ENCODE results near the gene HECW1.

The HECW1 gene

DNA sequence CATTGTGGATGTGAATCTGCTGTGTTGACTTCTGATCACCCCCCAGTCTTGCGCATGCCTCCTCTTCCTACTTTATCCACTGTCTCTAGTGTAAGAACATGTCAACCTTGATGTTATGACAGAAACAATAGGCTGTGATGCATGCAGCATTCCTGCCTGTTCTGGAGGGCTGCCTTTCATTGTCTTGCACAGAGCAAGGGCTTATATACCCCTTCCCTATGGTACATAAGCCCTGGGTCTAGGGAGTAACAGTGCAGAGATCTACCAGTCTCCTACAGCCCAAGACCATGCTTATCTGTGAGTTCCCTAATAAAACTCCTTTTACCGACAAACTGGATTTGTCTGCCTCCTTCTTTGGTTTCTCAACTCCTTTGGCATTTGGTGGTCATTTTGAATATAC lies 293.5 kb downstream of the HECW1 start:
- no peak overlapping the region for H3K4me3 ChIP-seq (ENCODE audit: low read depth, low read length)

- no peak overlapping the region for H3K4me3 ChIP-seq (ENCODE audit: low read depth, low read length)
Observed at GRCh38 chr7:43406961-43407360, 294.5 kb downstream of the HECW1 start.

DNA sequence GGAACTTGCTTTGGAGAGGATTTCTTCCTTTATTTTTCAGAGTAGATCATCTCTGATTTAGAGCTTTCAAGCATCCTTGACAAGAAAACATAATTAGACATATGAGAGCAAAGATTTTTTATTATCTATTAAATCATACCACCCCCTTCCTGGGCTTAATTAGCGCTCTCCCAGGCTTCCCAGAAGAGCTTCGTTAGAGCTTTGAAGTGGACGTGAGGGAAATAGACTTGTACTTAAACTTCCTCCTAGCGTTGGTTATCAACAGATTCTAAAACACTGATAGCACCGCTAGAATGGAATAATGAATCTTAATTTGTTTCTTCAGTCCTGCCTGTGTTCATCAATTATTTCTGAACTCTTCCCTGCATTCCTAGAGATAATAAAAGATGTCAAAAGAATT lies 296.5 kb downstream of the HECW1 start:
- no peak overlapping the region for H3K4me3 ChIP-seq (ENCODE audit: low read depth, low read length)

- no peak overlapping the region for H3K4me3 ChIP-seq (ENCODE audit: low read depth, low read length)
Observed at GRCh38 chr7:43417455-43417854, 305.0 kb downstream of the HECW1 start.

- H3K4me3 ChIP-seq (ENCODE audit: low read depth, low read length) = no peak overlapping the region
Observed at GRCh38 chr7:43430411-43430810, 318.0 kb downstream of the HECW1 start.

- no peak overlapping the region for H3K4me3 ChIP-seq (ENCODE audit: low read depth, low read length)
Observed at GRCh38 chr7:43431020-43431595, 318.7 kb downstream of the HECW1 start.

DNA sequence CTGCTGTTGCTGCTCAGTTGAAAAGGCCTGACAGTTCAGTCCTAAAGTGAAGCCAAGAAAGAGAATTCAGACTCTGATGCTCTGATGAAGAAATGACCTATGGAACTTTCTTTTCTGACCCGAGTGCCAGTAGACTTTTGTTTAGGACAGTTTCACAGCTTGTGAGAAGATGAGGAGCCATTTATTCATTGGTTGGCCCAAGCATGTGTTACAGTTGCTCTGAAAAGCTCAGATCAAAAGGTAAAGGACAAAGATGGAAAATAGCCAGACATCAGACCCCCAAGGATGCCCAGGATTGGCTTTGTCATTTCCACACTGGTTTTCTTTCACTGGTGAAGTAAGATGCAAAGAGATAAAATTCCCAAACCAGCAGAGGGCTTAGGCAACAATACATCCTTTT lies 321.2 kb downstream of the HECW1 start:
- no peak overlapping the region for H3K4me3 ChIP-seq (ENCODE audit: low read depth, low read length)

GRCh38 chr7:43437001-43437400 lies 324.6 kb downstream of the HECW1 start:
- no peak overlapping the region for H3K4me3 ChIP-seq (ENCODE audit: low read depth, low read length)

- H3K4me3 ChIP-seq (ENCODE audit: low read depth, low read length) = no peak overlapping the region
Observed at GRCh38 chr7:43438897-43439479, 326.5 kb downstream of the HECW1 start.

DNA sequence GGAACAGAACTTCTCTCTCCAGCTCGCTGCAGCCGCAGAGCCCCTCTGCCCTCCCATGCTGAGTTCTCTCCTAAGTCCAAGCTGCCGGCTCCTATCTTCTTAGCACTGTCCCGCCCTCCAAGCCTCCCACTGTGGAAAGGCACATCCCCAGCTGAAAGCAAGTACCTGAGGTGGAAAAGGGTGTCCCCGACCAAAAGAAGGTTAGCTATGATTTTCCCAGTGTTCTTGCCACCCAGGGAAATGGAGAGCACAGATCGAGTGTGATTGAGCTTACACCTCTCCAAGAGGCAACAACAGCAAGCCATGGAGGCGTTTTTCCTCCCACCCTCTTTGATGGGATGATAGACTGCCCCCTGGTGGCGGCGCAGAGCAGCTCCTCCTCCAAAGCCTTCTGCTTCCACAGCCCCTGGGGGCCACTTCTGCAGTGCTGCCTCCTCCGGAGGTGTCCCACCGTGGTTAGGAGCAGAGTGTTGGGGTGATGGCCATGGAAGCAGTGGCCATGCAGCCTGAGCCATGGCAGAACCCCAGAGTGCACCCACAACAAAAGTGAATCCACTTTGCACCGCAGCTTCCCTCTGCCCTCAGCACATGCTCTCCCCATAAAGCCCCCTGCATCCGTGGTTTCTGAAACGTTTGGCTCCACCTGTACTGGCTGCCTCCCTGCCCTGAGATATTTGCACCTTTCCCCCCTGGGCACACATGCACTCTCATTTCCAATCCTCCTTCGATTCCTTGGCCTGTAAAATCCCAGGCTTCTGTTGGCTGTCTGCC lies 327.4 kb downstream of the HECW1 start:
- no peak overlapping the region for H3K4me3 ChIP-seq (ENCODE audit: low read depth, low read length)

GRCh38 chr7:43441231-43442130 lies 329.0 kb downstream of the HECW1 start:
- no peak overlapping the region for H3K4me3 ChIP-seq (ENCODE audit: low read depth, low read length)

GRCh38 chr7:43443381-43443780 lies 330.9 kb downstream of the HECW1 start:
- no peak overlapping the region for H3K4me3 ChIP-seq (ENCODE audit: low read depth, low read length)

DNA sequence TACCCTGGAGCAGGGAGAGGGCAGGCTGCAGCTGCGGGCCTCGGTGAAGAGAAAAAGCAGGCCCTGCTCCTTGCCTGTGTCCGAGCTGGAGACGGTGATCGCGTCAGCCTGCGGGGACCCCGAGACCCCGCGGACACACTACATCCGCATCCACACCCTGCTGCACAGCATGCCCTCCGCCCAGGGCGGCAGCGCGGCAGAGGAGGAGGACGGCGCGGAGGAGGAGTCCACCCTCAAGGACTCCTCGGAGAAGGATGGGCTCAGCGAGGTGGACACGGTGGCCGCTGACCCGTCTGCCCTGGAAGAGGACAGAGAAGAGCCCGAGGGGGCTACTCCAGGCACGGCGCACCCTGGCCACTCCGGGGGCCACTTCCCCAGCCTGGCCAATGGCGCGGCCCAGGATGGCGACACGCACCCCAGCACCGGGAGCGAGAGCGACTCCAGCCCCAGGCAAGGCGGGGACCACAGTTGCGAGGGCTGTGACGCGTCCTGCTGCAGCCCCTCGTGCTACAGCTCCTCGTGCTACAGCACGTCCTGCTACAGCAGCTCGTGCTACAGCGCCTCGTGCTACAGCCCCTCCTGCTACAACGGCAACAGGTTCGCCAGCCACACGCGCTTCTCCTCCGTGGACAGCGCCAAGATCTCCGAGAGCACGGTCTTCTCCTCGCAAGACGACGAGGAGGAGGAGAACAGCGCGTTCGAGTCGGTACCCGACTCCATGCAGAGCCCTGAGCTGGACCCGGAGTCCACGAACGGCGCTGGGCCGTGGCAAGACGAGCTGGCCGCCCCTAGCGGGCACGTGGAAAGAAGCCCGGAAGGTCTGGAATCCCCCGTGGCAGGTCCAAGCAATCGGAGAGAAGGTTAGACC lies 332.5 kb downstream of the HECW1 start:
- no peak overlapping the region for H3K4me3 ChIP-seq (ENCODE audit: low read depth, low read length)

DNA sequence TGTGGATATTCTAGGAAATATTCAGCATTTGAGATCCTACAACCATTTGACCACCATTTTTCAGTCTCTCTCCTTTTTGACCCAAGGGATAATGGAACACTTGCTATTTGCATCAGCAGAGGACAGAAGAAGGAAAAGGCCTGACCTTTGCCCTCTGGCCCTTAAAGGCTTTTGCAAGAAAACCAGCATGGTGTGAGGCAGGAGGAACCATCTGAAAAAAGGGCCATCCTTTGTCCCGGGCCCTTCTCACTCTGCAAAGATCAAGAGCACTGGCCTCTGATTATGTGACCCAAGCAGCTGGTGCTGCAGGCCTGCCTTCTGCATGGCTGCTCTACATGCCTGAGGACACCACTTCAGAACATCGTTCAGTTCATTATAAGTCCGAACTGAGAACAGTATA lies 337.1 kb downstream of the HECW1 start:
- H3K4me3 ChIP-seq (ENCODE audit: low read depth, low read length) = no peak overlapping the region

- no peak overlapping the region for H3K4me3 ChIP-seq (ENCODE audit: low read depth, low read length)
Observed at GRCh38 chr7:43450894-43451293, 338.4 kb downstream of the HECW1 start.

- no peak overlapping the region for H3K4me3 ChIP-seq (ENCODE audit: low read depth, low read length)
Observed at GRCh38 chr7:43454936-43455518, 342.6 kb downstream of the HECW1 start.

- no peak overlapping the region for H3K4me3 ChIP-seq (ENCODE audit: low read depth, low read length)
Observed at GRCh38 chr7:43456200-43456599, 343.8 kb downstream of the HECW1 start.

DNA sequence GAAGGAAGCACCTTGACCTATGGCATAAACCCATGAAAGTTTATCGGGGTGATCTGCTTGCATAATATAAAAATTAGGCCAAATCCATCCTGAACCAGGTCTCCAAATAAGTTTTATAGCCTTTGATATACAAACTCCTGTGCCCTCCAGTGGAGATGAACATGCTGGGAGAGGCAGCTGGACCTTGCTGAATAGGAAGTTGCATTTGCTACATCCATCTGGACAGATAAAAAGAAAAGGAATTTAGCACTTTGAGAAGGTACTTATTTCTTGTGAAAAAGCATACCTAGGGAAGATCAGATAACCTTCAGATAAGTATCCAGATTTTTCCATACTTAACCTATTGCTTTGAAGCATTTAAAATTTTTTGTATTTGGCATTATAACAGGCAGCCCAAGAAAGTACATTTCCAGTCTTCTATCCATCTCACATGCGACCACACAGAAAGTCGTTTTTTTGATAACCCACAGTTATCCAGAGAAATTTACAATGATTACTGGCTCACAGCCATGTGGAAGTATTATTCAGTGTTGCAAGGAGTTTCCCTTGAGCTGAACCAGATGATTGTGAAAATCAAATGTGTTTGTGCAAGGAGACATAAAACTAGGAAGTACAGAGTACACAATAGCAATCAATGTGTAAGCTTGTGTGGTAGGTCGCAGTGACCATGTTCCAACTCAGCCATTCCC lies 346.0 kb downstream of the HECW1 start:
- H3K4me3 ChIP-seq (ENCODE audit: low read depth, low read length) = no peak overlapping the region

DNA sequence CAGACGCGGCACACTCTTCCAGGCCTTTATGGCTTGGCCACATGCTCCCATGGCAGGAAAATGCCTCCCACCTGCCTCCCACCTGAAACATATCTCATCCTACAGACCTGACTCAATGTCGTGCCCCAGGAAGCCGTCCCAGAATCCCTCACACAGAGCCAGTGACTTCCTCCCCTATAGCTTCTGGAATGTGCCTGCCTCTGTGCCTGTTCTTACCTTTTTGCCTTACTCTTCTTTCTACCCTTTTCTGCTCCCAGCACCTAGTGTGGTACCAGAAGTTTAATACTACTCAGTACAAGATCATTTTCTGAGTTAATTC lies 346.5 kb downstream of the HECW1 start:
- no peak overlapping the region for H3K4me3 ChIP-seq (ENCODE audit: low read depth, low read length)

Data from iPS-11a (cell line).